Fibroblast of villous mesenchyme (primary cell): ENCODE results near the gene HTRA1. TPM values are rescaled to one million over a fixed set of nuclear protein-coding genes. Genes with fewer than 3 reads are reported as not detected.

Experiments used
- DNase-seq: peaks from one replicate; pipeline ENCODE4 v3.0.0-alpha.2; 2010; ENCODE audit warnings: low read depth
- H3K4me3 ChIP-seq: 2 replicates; pipeline ENCODE4 v1.5.1; 2011; ENCODE audit warnings: low read depth, mild to moderate bottlenecking, low read length
- CTCF ChIP-seq: IDR thresholded peaks from 2 replicates; pipeline ENCODE4 v1.5.1; 2012; ENCODE audit warnings: low read depth, mild to moderate bottlenecking, low read length; ENCODE audit not compliant: insufficient read depth
- total RNA-seq: library from RNA; depleted of rRNA; stranded (reverse); fragments of >200 nt; gene quantifications from 2 replicates; pipeline ENCODE4 v1.2.3, GENCODE V29; 2012

The HTRA1 gene
- total RNA-seq, 1 donor = 88.9 TPM

DNA sequence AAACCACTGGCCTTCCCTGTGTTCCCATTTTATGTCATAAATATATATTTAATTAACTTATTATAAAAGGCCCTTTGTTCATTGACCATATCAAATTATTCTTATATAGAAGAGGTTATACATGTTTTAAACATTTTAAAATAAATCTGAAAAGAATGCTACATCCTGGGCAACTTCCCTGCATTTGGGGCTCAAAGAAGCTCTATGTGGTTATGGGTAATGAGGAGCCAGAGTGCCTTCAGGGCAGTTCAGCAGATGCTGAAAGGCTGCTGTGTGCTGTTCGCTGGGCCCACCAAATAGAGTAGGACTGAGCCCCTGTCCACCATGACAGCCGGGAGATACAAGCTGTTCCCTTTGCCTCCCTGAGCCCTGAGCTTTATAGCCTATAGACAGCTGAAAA is 35.9 kb downstream of the HTRA1 start:
- no peak for DNase-seq
- no peak overlapping the region for H3K4me3 ChIP-seq
- no peak for TF ChIP-seq CTCF

DNA sequence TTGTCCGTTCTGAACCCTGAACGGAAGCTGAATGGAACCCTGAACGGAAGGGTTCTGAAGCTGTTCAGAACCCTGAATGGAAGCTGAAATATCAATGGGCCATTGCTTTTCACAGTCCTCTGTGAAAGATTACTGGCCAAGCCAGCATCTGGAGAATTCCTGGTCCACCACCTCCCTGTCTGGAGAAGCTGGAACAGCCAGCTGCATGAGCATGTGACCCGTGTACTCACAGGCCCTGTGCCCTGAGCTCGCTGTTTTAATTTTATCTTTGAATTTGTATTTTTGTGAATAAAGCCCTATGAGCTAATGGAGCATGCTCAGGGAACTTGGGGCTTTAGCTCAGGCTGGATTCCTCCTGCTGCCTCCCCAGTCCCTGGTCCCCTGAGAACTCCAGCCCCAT is 37.2 kb downstream of the HTRA1 start:
- no peak overlapping the region for H3K4me3 ChIP-seq
- TF ChIP-seq CTCF = no peak
- DNase-seq = no peak

DNA sequence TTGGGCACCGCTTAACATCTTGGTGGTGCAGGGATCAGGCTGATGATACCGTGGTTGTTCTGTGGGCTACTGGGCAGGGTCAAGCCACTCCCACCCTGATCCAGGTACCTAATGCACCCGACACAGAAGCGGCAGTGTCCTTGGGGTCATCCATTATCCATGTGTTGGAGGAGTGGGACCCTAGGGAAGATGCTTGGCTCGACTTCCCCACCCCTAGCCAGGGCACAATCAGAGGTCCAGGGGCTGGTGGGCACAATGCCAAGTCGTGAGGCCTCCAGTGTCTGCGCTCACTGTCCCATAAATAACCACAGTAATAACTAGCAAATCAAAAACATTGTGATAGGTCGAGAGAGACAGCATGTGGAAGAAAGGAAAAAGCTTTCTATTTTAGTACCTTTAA is 37.7 kb downstream of the HTRA1 start:
- DNase-seq = no peak
- no peak for TF ChIP-seq CTCF
- H3K4me3 ChIP-seq = no peak overlapping the region

DNA sequence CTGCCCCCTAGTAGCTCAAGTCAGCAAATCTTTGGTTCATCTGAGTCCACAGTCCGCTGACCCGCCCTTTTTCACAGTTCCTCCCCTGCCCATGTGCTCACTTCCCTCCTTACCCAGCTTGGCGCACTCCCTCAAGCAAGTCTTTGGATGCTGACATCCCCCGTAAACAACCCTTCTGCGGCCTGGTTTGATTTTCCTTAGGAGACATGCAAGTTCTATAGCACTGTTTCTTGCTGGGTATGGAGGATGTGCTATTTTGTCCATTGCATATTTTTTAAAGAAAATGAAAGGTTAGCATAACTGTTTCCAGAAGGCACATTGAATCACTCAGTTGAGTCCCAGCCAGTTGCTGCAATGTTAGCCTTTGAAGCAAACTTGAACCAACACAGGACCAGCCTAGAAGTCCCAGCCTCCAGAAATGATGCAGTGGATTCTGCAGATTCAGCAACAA is 38.2 kb downstream of the HTRA1 start:
- TF ChIP-seq CTCF = no peak
- peak; percentile 60 for DNase-seq
- H3K4me3 ChIP-seq = no peak overlapping the region

DNA sequence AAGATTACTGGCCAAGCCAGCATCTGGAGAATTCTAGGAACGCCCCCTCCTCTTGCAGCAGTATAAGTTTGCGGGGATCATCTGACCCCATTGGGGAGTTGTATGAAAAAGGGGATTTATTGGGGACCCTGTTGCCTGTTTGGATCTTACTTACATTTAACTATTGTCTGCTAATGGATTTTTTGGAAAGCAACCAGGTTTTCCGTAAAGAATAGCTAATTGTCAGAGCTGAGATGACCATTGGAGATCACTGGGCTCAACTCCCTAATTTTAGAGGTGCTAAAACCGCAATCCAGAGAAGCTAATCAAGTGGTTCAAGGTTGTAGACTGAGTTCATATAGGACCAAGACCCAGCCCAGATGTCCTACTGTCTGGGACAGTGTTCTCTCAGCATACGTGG is 38.8 kb downstream of the HTRA1 start:
- TF ChIP-seq CTCF = no peak
- no peak overlapping the region for H3K4me3 ChIP-seq
- DNase-seq = no peak

DNA sequence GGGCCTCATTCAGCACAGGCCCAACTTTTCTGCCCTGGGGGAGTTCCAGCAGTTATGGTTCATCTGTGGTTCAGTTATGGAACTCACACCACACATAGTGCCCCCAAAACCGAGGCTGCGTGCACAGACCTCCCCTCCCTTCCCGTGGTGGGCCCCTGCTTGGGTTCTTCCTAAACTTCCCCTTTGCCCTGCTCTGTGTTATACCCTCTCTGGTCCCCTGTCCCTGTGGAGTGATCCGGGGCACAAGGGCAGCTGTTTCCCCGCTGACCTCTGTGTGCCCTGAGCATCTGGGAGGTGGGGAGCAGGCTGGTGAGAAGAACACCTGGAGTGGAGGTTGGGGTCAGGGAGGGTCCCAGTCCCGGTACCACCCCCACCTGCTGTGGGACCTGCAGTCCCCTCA is 39.4 kb downstream of the HTRA1 start:
- DNase-seq = no peak
- no peak overlapping the region for H3K4me3 ChIP-seq
- no peak for TF ChIP-seq CTCF

GRCh38 chr10:122503012-122503411 is 41.7 kb downstream of the HTRA1 start:
- no peak overlapping the region for H3K4me3 ChIP-seq
- DNase-seq = no peak
- TF ChIP-seq CTCF = no peak
